ENCODE results near the gene DNAH11.
"Not testable (repeated sequence)": the region's sequence is repeated elsewhere in the genome, so short reads cannot be mapped to it uniquely, and the experiment has no call there.

Gene DNAH11

DNA sequence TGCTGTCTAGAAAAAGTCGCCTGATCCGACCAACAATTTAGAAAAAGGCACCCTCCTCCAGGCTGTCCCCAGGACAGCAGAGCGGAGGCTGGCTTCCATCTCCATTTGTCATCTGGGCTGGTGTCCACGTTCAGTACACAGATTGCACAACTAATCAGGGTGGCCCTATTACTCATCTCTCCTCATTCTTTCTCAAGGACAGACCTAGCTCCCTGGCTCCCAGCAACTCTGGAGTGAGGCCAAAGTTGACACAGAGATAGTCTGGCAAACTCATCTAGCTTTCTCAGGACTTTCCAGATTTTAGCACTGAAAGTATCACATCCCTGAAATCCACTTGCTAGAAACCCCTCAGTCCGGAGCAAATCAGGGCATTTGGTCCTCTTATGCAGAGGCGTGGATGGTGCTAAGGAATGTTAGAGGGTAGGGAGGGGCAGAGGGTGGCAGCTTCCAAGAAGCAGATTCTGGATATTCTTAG, 75.1 kb downstream of the DNAH11 start:
- no peak for DNase-seq (ENCODE audit: low read depth in 1 of 2, low spot score in 1 of 2)

- no peak for DNase-seq (ENCODE audit: low read depth in 1 of 2, low spot score in 1 of 2)
Measured at GRCh38 chr7:21618706-21619105, 75.9 kb downstream of the DNAH11 start.

GRCh38 chr7:21620054-21620453, 77.2 kb downstream of the DNAH11 start:
- DNase-seq (ENCODE audit: low read depth in 1 of 2, low spot score in 1 of 2): no peak

GRCh38 chr7:21624320-21624719, 81.5 kb downstream of the DNAH11 start:
- no peak for DNase-seq (ENCODE audit: low read depth in 1 of 2, low spot score in 1 of 2)

DNA sequence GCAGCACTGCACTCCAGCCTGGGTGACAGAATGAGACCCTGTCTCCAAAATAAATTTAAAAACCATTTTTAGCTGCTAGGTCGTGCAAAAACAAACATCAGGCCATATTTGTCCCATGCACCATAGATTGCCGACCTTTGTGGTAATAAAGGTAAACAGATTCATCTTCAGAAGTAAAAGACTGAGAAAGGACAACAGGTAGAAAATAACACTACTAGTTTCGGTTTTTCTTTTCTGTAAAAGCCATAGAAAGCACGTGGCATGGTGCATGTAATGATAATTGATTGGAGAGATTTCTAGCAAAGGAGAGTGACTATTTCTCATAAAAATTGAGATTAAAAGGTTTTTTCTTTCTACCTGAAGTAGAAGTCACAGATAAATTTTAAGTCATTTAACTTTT, 93.9 kb downstream of the DNAH11 start:
- no peak for DNase-seq (ENCODE audit: low read depth in 1 of 2, low spot score in 1 of 2)

GRCh38 chr7:21639206-21639868, 96.5 kb downstream of the DNAH11 start:
- no peak for DNase-seq (ENCODE audit: low read depth in 1 of 2, low spot score in 1 of 2)

DNA sequence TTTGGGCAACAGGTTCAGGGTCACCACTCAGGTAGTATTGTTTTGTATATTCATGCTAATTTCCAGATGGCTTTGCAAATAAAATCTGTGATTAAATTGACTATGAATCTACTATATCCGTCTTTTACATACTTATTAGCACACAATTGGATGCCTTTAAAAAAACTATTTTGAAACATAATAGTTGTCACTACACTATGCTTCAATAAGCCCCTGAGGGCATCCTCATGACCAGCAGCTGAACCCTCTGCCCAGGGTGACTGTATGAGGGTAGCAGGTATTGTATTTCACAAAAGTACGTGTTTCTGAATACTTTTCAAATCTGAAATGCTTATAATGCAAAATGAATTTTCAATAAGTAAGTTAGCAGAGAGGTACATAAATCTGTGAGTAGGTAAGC, 97.3 kb downstream of the DNAH11 start:
- no peak for DNase-seq (ENCODE audit: low read depth in 1 of 2, low spot score in 1 of 2)

- no peak for DNase-seq (ENCODE audit: low read depth in 1 of 2, low spot score in 1 of 2)
Measured at GRCh38 chr7:21641546-21641945, 98.7 kb downstream of the DNAH11 start.

GRCh38 chr7:21642422-21642821, 99.6 kb downstream of the DNAH11 start:
- DNase-seq (ENCODE audit: low read depth in 1 of 2, low spot score in 1 of 2): no peak

DNA sequence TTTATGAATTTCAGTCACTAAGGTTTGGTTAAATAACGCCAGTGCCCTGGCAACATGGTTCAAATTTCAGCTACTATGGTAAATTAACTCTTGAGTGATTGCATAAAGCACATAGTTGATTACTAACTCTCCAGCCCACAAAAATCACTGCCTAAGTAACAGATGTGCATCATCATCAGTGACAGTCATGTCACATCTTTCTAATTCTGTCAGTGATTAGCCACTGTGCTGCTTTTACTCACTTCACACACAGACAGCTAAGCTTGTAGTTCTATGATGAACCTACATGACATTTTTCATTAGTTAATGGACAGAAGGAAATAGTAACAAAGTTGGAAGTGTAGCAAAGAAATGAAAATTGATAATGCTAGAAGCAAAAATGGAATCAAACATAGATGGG, 108.9 kb downstream of the DNAH11 start:
- DNase-seq (ENCODE audit: low read depth in 1 of 2, low spot score in 1 of 2): no peak

DNA sequence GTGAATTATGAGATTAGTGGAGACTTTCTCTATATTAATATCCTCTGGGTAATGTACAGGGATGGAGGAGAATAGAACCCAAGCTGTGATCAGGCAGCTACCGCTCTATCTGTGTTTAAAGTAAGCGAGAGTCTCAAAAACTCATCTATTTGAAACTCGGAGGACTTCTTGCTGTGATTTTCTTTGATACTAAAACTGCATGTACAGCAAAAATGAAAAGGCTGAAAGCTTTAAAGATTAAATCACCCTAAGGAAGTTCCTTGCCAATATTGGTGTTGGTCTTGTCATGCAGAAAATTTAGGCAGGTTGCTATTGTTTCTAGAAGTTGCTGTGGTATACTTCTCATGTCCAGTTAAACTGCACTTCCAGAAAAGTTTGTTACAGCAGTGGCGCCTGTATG, 110.8 kb downstream of the DNAH11 start:
- no peak for DNase-seq (ENCODE audit: low read depth in 1 of 2, low spot score in 1 of 2)

- no peak for DNase-seq (ENCODE audit: low read depth in 1 of 2, low spot score in 1 of 2)
Measured at GRCh38 chr7:21656081-21656480, 113.2 kb downstream of the DNAH11 start.

GRCh38 chr7:21656796-21657195, 114.0 kb downstream of the DNAH11 start:
- DNase-seq (ENCODE audit: low read depth in 1 of 2, low spot score in 1 of 2): no peak

DNA sequence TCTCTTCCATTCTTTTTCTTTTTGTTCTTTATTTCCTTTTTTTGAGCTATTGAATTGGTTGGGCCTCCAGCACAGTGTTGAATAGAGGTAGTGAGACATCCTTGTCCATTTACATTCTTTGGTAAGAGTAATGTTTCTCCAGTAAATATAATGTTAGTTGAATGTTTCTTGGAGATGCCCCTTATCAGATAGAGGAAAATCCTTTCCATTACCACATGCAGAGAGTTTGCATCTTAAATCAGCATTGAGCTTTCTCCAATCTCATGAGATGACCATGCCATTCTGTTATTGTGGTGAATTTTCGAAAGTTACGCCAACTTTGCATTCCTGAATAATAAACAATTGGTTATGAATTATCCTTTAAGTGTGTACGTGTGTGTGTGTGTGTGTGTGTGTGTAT, 127.7 kb downstream of the DNAH11 start:
- DNase-seq (ENCODE audit: low read depth in 1 of 2, low spot score in 1 of 2): no peak

DNA sequence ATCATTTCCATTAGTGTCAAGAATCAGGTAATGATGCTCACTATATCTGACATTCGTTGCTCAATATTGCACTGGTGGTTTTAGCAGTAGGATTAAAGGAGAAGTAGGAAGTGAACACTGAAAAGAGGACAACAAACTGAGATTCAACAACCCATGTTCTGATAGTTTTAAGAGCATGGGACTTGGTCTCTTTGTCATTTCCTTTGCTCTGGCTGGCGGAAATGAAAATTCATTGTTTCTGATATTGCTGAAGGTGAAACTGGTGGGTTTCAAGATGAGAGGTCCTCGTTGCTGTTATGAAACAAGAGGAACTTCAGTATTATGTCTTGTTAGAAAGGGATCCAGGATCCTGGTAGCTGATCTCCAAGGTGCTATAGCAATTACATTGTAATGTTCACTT, 129.0 kb downstream of the DNAH11 start:
- DNase-seq (ENCODE audit: low read depth in 1 of 2, low spot score in 1 of 2): no peak

GRCh38 chr7:21675255-21675654, 132.4 kb downstream of the DNAH11 start:
- no peak for DNase-seq (ENCODE audit: low read depth in 1 of 2, low spot score in 1 of 2)

DNA sequence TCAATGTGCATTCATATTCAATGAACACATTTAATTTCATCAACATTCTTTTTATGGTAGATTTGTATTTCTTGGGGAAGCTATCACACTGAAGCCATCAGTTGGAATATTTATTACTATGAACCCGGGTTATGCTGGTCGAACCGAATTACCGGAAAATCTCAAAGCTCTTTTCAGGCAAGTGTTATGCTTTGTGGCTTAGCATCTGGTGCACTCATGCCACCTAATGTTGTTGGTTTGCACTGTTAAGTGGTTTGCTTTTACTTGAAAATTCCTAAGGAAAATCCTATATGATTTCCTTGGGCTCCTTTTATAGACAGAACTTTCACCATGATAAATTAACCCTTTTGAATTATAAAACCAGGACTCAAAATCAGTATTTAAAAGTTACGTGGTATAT, 147.9 kb downstream of the DNAH11 start:
- DNase-seq (ENCODE audit: low read depth in 1 of 2, low spot score in 1 of 2): no peak

- DNase-seq (ENCODE audit: low read depth in 1 of 2, low spot score in 1 of 2): not testable (repeated sequence)
Measured at GRCh38 chr7:21691146-21691545, 148.3 kb downstream of the DNAH11 start.

GRCh38 chr7:21700587-21700986, 157.7 kb downstream of the DNAH11 start:
- not testable (repeated sequence) for DNase-seq (ENCODE audit: low read depth in 1 of 2, low spot score in 1 of 2)

- no peak for DNase-seq (ENCODE audit: low read depth in 1 of 2, low spot score in 1 of 2)
Measured at GRCh38 chr7:21702303-21702702, 159.5 kb downstream of the DNAH11 start.

- no peak for DNase-seq (ENCODE audit: low read depth in 1 of 2, low spot score in 1 of 2)
Measured at GRCh38 chr7:21704359-21704758, 161.5 kb downstream of the DNAH11 start.

DNA sequence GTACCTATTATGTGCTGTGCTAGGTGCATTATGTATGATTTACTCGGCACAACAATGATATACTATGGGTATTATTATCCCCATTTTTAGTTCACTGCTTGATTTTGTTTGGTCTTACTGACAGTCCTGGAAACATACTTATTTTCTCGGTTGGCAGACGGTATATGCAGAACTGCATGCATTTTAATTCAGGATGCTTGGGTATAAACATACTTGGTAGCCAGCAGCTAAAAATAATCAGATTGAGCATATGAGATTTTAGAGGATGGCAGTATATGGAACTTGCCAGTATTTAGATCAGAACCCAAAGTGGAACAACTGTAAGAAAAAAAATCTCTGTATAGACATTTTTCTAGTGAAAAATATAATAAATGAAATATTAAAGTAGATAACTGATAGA, 163.3 kb downstream of the DNAH11 start:
- no peak for DNase-seq (ENCODE audit: low read depth in 1 of 2, low spot score in 1 of 2)

DNA sequence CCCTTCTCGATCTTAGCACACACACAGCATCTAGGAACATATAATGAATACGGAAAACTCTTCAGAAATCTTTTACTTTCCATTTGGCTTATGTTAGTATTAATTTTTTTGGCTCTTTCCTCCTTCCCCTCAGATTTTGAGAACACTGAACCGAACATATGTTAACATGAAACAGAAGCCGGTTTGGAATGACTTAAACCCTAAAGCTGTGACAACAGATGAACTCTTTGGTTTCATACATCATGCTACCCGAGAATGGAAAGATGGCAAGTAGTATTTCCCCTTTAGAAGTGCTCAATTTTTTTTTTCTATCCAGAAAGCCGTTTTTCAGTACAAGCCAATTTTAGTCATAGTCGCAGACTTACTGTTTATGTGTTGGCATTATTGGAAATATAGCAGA, 164.7 kb downstream of the DNAH11 start:
- DNase-seq (ENCODE audit: low read depth in 1 of 2, low spot score in 1 of 2): no peak

All from activated T-helper 1 cell treated with anti-CD3 and anti-CD28 coated beads, Interleukin-2, amount 50 U/mL, for 16 hours (primary cell).